IMR-90 (cell line): Measurements from ENCODE around the gene OXLD1. TPM values are rescaled to one million over a fixed set of nuclear protein-coding genes. Genes with fewer than 3 reads are reported as not detected.

Source experiments
- ATAC-seq: fragments of 200-7000 bp; cut with Tn5 transposase; 2 replicates; pipeline ENCODE4 v1.9.1; 2020; ENCODE audit warnings: low read depth, mild to moderate bottlenecking, moderate library complexity
- BruUV-seq: library from RNA; stranded (reverse); fragments of 400-500 nt; replicated peaks from 2 replicates; lab custom pipeline; 2021; lab: Mats Ljungman, UMichigan
- CTCF ChIA-PET: fragments of 300-600 bp; formaldehyde crosslinking; extraction: SDS; loops from one replicate; lab custom pipeline; 2021; ENCODE audit warnings: antibody characterized with exemption; lab: Yijun Ruan, JAX
- POLR2A ChIA-PET: fragments of 300-600 bp; sonication (Branson Sonifier 250); formaldehyde crosslinking; loops from one replicate; lab custom pipeline; 2022; ENCODE audit warnings: antibody characterized with exemption; ENCODE audit not compliant: unreplicated experiment; lab: Charles Lee
- DNase-seq: peaks from one replicate; pipeline ENCODE4 v3.0.0; 2013
- H2AFZ ChIP-seq: replicated peaks from 2 replicates; pipeline ENCODE3; 2013; ENCODE audit warnings: low read length, mild to moderate bottlenecking; ENCODE audit not compliant: poor library complexity
- H2AK5ac ChIP-seq: 2 replicates; pipeline ENCODE4 v1.6.1; 2013; ENCODE audit warnings: low read depth, low read length, inconsistent platforms
- H2AK9ac ChIP-seq: replicated peaks from 2 replicates; pipeline ENCODE3; 2013; ENCODE audit warnings: mild to moderate bottlenecking, low read depth, low read length, moderate library complexity; ENCODE audit not compliant: poor library complexity
- H2BK120ac ChIP-seq: 2 replicates; pipeline ENCODE4 v1.6.1; 2013; ENCODE audit warnings: low read depth, low read length, inconsistent platforms
- H2BK15ac ChIP-seq: 3 replicates; pipeline ENCODE4 v1.6.1; 2013; ENCODE audit warnings: low read depth, low read length, inconsistent platforms
- H2BK20ac ChIP-seq: 2 replicates; pipeline ENCODE4 v1.6.1; 2013; ENCODE audit warnings: low read depth, mild to moderate bottlenecking, inconsistent platforms, low read length, moderate library complexity
- H2BK5ac ChIP-seq: 2 replicates; pipeline ENCODE4 v1.6.1; 2013; ENCODE audit warnings: mild to moderate bottlenecking, low read depth, low read length, inconsistent platforms; ENCODE audit not compliant: poor library complexity, severe bottlenecking
- H3K14ac ChIP-seq: replicated peaks from 2 replicates; pipeline ENCODE4 v1.6.1; 2013; ENCODE audit warnings: low read depth, low read length, inconsistent platforms
- H3K18ac ChIP-seq: 2 replicates; pipeline ENCODE4 v1.6.1; 2013; ENCODE audit warnings: low read depth, low read length, control low read depth
- H3K23ac ChIP-seq: 2 replicates; pipeline ENCODE4 v1.6.1; 2013; ENCODE audit warnings: low read depth, low read length, inconsistent platforms
- H3K27ac ChIP-seq: 2 replicates; pipeline ENCODE4 v1.5.1; 2013; ENCODE audit warnings: mild to moderate bottlenecking, control low read depth, low read length; ENCODE audit not compliant: insufficient read depth
- H3K27me3 ChIP-seq: 2 replicates; pipeline ENCODE4 v1.6.1; 2013; ENCODE audit warnings: low read length; ENCODE audit not compliant: control insufficient read depth, insufficient read depth
- H3K36me3 ChIP-seq: 2 replicates; pipeline ENCODE4 v1.6.1; 2013; ENCODE audit warnings: low read length, mixed read lengths; ENCODE audit not compliant: control insufficient read depth, insufficient read depth
- H3K4ac ChIP-seq: 2 replicates; pipeline ENCODE4 v1.6.1; 2013; ENCODE audit warnings: low read depth, low read length, inconsistent platforms
- H3K4me1 ChIP-seq: 2 replicates; pipeline ENCODE4 v1.6.1; 2013; ENCODE audit warnings: low read length, mixed read lengths; ENCODE audit not compliant: control insufficient read depth, insufficient read depth
- H3K4me2 ChIP-seq: 2 replicates; pipeline ENCODE4 v1.6.1; 2013; ENCODE audit warnings: low read depth, mild to moderate bottlenecking, control low read depth, low read length, moderate library complexity
- H3K4me3 ChIP-seq: 2 replicates; pipeline ENCODE4 v1.5.1; 2013; ENCODE audit warnings: low read depth, mild to moderate bottlenecking, control low read depth, low read length, moderate library complexity; ENCODE audit not compliant: insufficient read depth
- H3K56ac ChIP-seq: 2 replicates; pipeline ENCODE4 v1.6.1; 2013; ENCODE audit warnings: low read length, inconsistent platforms; ENCODE audit not compliant: insufficient read depth; ENCODE audit errors: extremely low read depth
- H3K79me1 ChIP-seq, 2 experiments: 2 replicates each; pipeline ENCODE4 v1.6.1; 2013; ENCODE audit warnings: low read length in 2 of 2, inconsistent platforms in 1 of 2, low read depth in 1 of 2
- H3K9ac ChIP-seq: 2 replicates; pipeline ENCODE4 v1.6.1; 2013; ENCODE audit warnings: low read depth, low read length, control low read depth
- H3K9me1 ChIP-seq: 2 replicates; pipeline ENCODE4 v1.6.1; 2013; ENCODE audit warnings: low read length, inconsistent platforms; ENCODE audit not compliant: insufficient read depth
- H3K9me3 ChIP-seq: 2 replicates; pipeline ENCODE4 v1.6.1; 2013; ENCODE audit warnings: low read length; ENCODE audit not compliant: control insufficient read depth, insufficient read depth
- H4K20me1 ChIP-seq: 2 replicates; pipeline ENCODE4 v1.6.1; 2013; ENCODE audit warnings: low read length, inconsistent platforms; ENCODE audit not compliant: insufficient read depth
- H4K5ac ChIP-seq: 2 replicates; pipeline ENCODE4 v1.6.1; 2013; ENCODE audit warnings: mild to moderate bottlenecking, low read depth, low read length, control low read depth
- H4K8ac ChIP-seq, 2 experiments: 2 replicates each; pipeline ENCODE4 v1.6.1; 2013; ENCODE audit warnings: low read depth in 2 of 2, low read length in 2 of 2, control low read depth in 1 of 2, inconsistent platforms in 1 of 2
- H4K91ac ChIP-seq: 2 replicates; pipeline ENCODE4 v1.6.1; 2013; ENCODE audit warnings: low read depth, low read length, inconsistent platforms; ENCODE audit not compliant: insufficient read depth
- BHLHE40 ChIP-seq: fragments of 150-350 bp; IDR thresholded peaks from 2 replicates; pipeline ENCODE4 v1.6.1; 2016; ENCODE audit warnings: mild to moderate bottlenecking, low read depth, low read length
- CEBPB ChIP-seq: IDR thresholded peaks from 2 replicates; pipeline ENCODE4 v1.6.1; 2012; ENCODE audit warnings: low read depth, low read length, improper control_type of control experiment
- CHD1 ChIP-seq: IDR thresholded peaks from 2 replicates; pipeline ENCODE4 v1.6.1; 2012; ENCODE audit warnings: low read depth, low read length, improper control_type of control experiment
- CTCF ChIP-seq: conservative IDR thresholded peaks from 2 replicates; pipeline ENCODE4 v1.5.1; 2012; ENCODE audit warnings: mild to moderate bottlenecking, low read depth, low read length, improper control_type of control experiment
- FOS ChIP-seq: fragments of 150-350 bp; IDR thresholded peaks from 2 replicates; pipeline ENCODE4 v1.6.1; 2016; ENCODE audit warnings: low read depth, low read length
- MAZ ChIP-seq: IDR thresholded peaks from 2 replicates; pipeline ENCODE4 v1.6.1; 2012; ENCODE audit warnings: low read depth, mild to moderate bottlenecking, low read length, improper control_type of control experiment, moderate library complexity, borderline replicate concordance
- NFE2L2 ChIP-seq: fragments of 150-350 bp; IDR thresholded peaks from 2 replicates; pipeline ENCODE4 v1.6.1; 2016; ENCODE audit warnings: low read depth, mild to moderate bottlenecking, low read length
- POLR2A ChIP-seq: IDR thresholded peaks from 2 replicates; pipeline ENCODE4 v1.6.1; 2012; ENCODE audit warnings: mild to moderate bottlenecking, low read depth, low read length
- RCOR1 ChIP-seq: IDR thresholded peaks from 2 replicates; pipeline ENCODE4 v1.6.1; 2012; ENCODE audit warnings: mild to moderate bottlenecking, low read length, improper control_type of control experiment; ENCODE audit not compliant: insufficient replicate concordance
- RFX5 ChIP-seq: IDR thresholded peaks from 2 replicates; pipeline ENCODE4 v1.8.0; 2012; ENCODE audit warnings: low read depth, mild to moderate bottlenecking, low read length, moderate library complexity
- SMC3 ChIP-seq: fragments of 150-350 bp; IDR thresholded peaks from 2 replicates; pipeline ENCODE4 v1.6.1; 2016; ENCODE audit warnings: low read depth, mild to moderate bottlenecking, antibody characterized with exemption, low read length, moderate library complexity
- USF2 ChIP-seq: fragments of 150-350 bp; IDR thresholded peaks from 2 replicates; pipeline ENCODE4 v1.6.1; 2017; ENCODE audit warnings: mild to moderate bottlenecking, antibody characterized with exemption, low read length, low read depth
- WGBS, 2 experiments: methylation state at CpG; one replicate each; pipeline versions ENCODE4 v1.1.5 to v1.1.7; 2013; ENCODE audit warnings: missing lambda C conversion rate in 2 of 2; ENCODE audit not compliant: insufficient read length in 1 of 2; ENCODE audit errors: extremely low coverage in 2 of 2; 5-methylcytosine and 5-hydroxymethylcytosine counted together
- dilution Hi-C: fragments of 300-500 bp; cut with HindIII; formaldehyde crosslinking; loops from one replicate; pipeline ENCODE4 v1.14.3; 2018; ENCODE audit warnings: low sequenced_read_pairs; ENCODE audit not compliant: unreplicated experiment
- in situ Hi-C: fragments of 300-500 bp; cut with MboI; formaldehyde crosslinking; loops from 3 replicates; pipeline ENCODE4 v1.14.3; 2019; ENCODE audit warnings: low sequenced_read_pairs, inconsistent platforms, mixed read lengths
- intact Hi-C: fragments of 100-400 bp; cut with micrococcal nuclease; formaldehyde crosslinking; loops from 2 replicates; pipeline ENCODE4 v1.10.0; 2022
- polyA plus RNA-seq, 3 experiments: library from polyadenylated mRNA; depleted of rRNA; stranded (reverse); fragments of >200 nt; gene quantifications; 2 replicates each; pipeline ENCODE4 v1.2.3, GENCODE V29; 2012; ENCODE audit warnings: low replicate concordance in 1 of 3
- total RNA-seq: library from RNA; depleted of rRNA; stranded (reverse); fragments of >200 nt; gene quantifications from 2 replicates; pipeline ENCODE4 v1.2.3, GENCODE V29; 2012

OXLD1 gene
- total and polyA plus RNA-seq, 2 of the 4 experiments (the other 2 are of a cell fraction), result 9.9 to 22.3 TPM

- TF ChIP-seq FOS, result no peak
Observed at GRCh38 chr17:81707725-81708646, 41.6 kb upstream of the OXLD1 start (continued).

GRCh38 chr17:81706757-81707624 lies 40.6 kb upstream of the OXLD1 start:
- H4K8ac ChIP-seq, result no peak overlapping the region
- 96% methylated on average over 15 of the region's 54 CpGs; no CpG with 5 or more reads in 1 of the 2 experiments for WGBS, 2 experiments
- no peak overlapping the region for H2BK120ac ChIP-seq
- peak overlapping the region; percentile 41 for H2AFZ ChIP-seq
- H3K36me3 ChIP-seq, result peaks cover 16% of the 10 kb centered on the region
- H2BK15ac ChIP-seq, result no peak overlapping the region
- no peak for DNase-seq
- no peak overlapping the region for H3K23ac ChIP-seq
- H3K27me3 ChIP-seq, result no peaks in the 10 kb centered on the region
- no peak overlapping the region for H2AK9ac ChIP-seq
- no peak for ATAC-seq
- peaks cover 18% of the 10 kb centered on the region for H3K4me1 ChIP-seq
- ChIA-PET CTCF (no interaction called here), POLR2A (interaction anchor here (0.6 kb wide), 1 partner anchor 274 kb away, joined by 5 read pairs; no protein-coding TSS in a partner anchor)
- no peak overlapping the region for H3K14ac ChIP-seq
- peaks cover 12 to 46% of the 10 kb centered on the region in 2 experiments for H3K79me1 ChIP-seq
- H3K4me3 ChIP-seq, result no peak overlapping the region
- in situ Hi-C loops, result no loop called here
- no peak overlapping the region for H2AK5ac ChIP-seq
- H3K9me1 ChIP-seq, result peaks cover 8% of the 10 kb centered on the region
- no TSS peak for BruUV-seq
- no peak overlapping the region for H3K56ac ChIP-seq
- no peak overlapping the region for H3K18ac ChIP-seq
- H2BK20ac ChIP-seq, result no peak overlapping the region
- intact Hi-C loops, result no loop called here
- H4K91ac ChIP-seq, result no peak overlapping the region
- no peak overlapping the region for H3K27ac ChIP-seq
- no peaks in the 10 kb centered on the region for H3K9me3 ChIP-seq
- no peak overlapping the region for H3K4ac ChIP-seq
- H4K20me1 ChIP-seq, result peaks cover 12% of the 10 kb centered on the region
- dilution Hi-C loops, result no loop called here
- H3K9ac ChIP-seq, result no peak overlapping the region
- no peak overlapping the region for H4K5ac ChIP-seq
- no peak overlapping the region for H2BK5ac ChIP-seq
- H3K4me2 ChIP-seq, result no peak overlapping the region
- no peak for TF ChIP-seq CTCF
- no peak for TF ChIP-seq RCOR1
- TF ChIP-seq RFX5, result no peak
- no peak for TF ChIP-seq CEBPB
- TF ChIP-seq BHLHE40, result no peak
- TF ChIP-seq USF2, result no peak
- no peak for TF ChIP-seq MAZ
- no peak for TF ChIP-seq CHD1
- TF ChIP-seq POLR2A, result no peak
- no peak for TF ChIP-seq NFE2L2
- no peak for TF ChIP-seq SMC3
